WTC11 (cell line): ENCODE results near the gene CYGB. TPM values are rescaled to one million over a fixed set of nuclear protein-coding genes. Genes with fewer than 3 reads are reported as not detected.

ENCODE experiments used
- ATAC-seq: fragments of 200-7000 bp; cut with Tn5 transposase; 2 replicates; pipeline ENCODE4 v1.10.0; 2021; ENCODE audit warnings: mild to moderate bottlenecking, moderate library complexity
- CTCF ChIA-PET: fragments of 300-600 bp; sonication (Branson Sonifier 250); formaldehyde crosslinking; loops from one replicate; lab custom pipeline; 2021; ENCODE audit warnings: antibody characterized with exemption; lab: Charles Lee
- POLR2A ChIA-PET: fragments of 350-600 bp; sonication (Branson Sonifier 250); formaldehyde crosslinking; loops from one replicate; lab custom pipeline; 2021; ENCODE audit warnings: antibody characterized with exemption; lab: Charles Lee
- DNase-seq: peaks from one replicate; pipeline ENCODE4 v3.0.0; 2021; ENCODE audit warnings: low spot score
- H3K27ac Mint-ChIP-seq: 2 replicates; pipeline ENCODE4 v1.8.0; 2021; ENCODE audit warnings: mixed read lengths
- H3K27me3 Mint-ChIP-seq: 2 replicates; pipeline ENCODE4 v1.8.0; 2021; ENCODE audit warnings: low read depth, mild to moderate bottlenecking, moderate library complexity, mixed read lengths
- H3K36me3 Mint-ChIP-seq: 2 replicates; pipeline ENCODE4 v1.8.0; 2021; ENCODE audit warnings: mixed read lengths
- H3K4me1 Mint-ChIP-seq: 2 replicates; pipeline ENCODE4 v1.8.0; 2022; ENCODE audit warnings: mixed read lengths
- H3K4me3 Mint-ChIP-seq: 2 replicates; pipeline ENCODE4 v1.8.0; 2021; ENCODE audit warnings: mild to moderate bottlenecking, moderate library complexity, mixed read lengths
- H3K9me3 Mint-ChIP-seq: 2 replicates; pipeline ENCODE4 v1.8.0; 2021; ENCODE audit warnings: mixed read lengths
- GABPB1 ChIP-seq: sonication (generic); formaldehyde crosslinking; IDR thresholded peaks from 2 replicates; pipeline ENCODE4 v1.8.1; 2023; ENCODE audit warnings: mild to moderate bottlenecking, missing genetic modification reagents
- MXD4 ChIP-seq: fragments of 250-450 bp; sonication (Bioruptor Pico); IDR thresholded peaks from 2 replicates; pipeline ENCODE4 v1.8.0; 2021; ENCODE audit warnings: mild to moderate bottlenecking, moderate library complexity, borderline replicate concordance
- NFE2L1 ChIP-seq: sonication (generic); formaldehyde crosslinking; IDR thresholded peaks from 2 replicates; pipeline ENCODE4 v1.8.1; 2023; ENCODE audit warnings: missing genetic modification reagents
- NR1H2 ChIP-seq: sonication (generic); formaldehyde crosslinking; IDR thresholded peaks from 2 replicates; pipeline ENCODE4 v1.9.0; 2021; ENCODE audit warnings: mild to moderate bottlenecking, moderate library complexity, missing genetic modification reagents
- ZNF281 ChIP-seq: sonication (generic); formaldehyde crosslinking; IDR thresholded peaks from 2 replicates; pipeline ENCODE4 v1.8.0; 2023; ENCODE audit warnings: mild to moderate bottlenecking, missing genetic modification reagents
- ZNF396 ChIP-seq: fragments of 250-450 bp; sonication (Bioruptor Pico); IDR thresholded peaks from 2 replicates; pipeline ENCODE4 v1.8.0; 2021; ENCODE audit warnings: mild to moderate bottlenecking, moderate library complexity, borderline replicate concordance
- total RNA-seq: library from RNA; stranded (reverse); gene quantifications from 3 replicates; pipeline ENCODE4 v1.2.3, GENCODE V29; 2021
- TF ChIP-seq, protein P1 (sequence below): fragments of 250-450 bp; sonication (Bioruptor Pico); IDR thresholded peaks from 2 replicates; pipeline ENCODE4 v2.1.2; 2022; ENCODE audit warnings: mild to moderate bottlenecking, moderate library complexity
- TF ChIP-seq, protein P2 (sequence below): sonication (generic); formaldehyde crosslinking; IDR thresholded peaks from 2 replicates; pipeline ENCODE4 v1.8.0; 2023; ENCODE audit warnings: missing genetic modification reagents, mild to moderate bottlenecking, borderline replicate concordance
- TF ChIP-seq, protein P3 (sequence below): fragments of 200-600 bp; IDR thresholded peaks from 2 replicates; pipeline ENCODE4 v1.8.0; 2022; ENCODE audit warnings: antibody characterized with exemption

Gene CYGB
- total RNA-seq, 1 experiment from 2014 or later = 3.6 TPM

- TF ChIP-seq, protein P1, sequence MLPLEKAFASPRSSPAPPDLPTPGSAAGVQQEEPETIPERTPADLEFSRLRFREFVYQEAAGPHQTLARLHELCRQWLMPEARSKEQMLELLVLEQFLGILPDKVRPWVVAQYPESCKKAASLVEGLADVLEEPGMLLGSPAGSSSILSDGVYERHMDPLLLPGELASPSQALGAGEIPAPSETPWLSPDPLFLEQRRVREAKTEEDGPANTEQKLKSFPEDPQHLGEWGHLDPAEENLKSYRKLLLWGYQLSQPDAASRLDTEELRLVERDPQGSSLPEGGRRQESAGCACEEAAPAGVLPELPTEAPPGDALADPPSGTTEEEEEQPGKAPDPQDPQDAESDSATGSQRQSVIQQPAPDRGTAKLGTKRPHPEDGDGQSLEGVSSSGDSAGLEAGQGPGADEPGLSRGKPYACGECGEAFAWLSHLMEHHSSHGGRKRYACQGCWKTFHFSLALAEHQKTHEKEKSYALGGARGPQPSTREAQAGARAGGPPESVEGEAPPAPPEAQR (CRISPR knock-in tag) = no peak
Measured at GRCh38 chr17:76549215-76549518, 11.7 kb upstream of the CYGB start (continued).

GRCh38 chr17:76548378-76549214, 11.1 kb upstream of the CYGB start:
- Mint-ChIP-seq H3K27ac (no peak overlapping the region), H3K27me3 (no peaks in the 10 kb centered on the region)
- no peak for ATAC-seq

GRCh38 chr17:76547642-76548202, 10.2 kb upstream of the CYGB start:
- Mint-ChIP-seq H3K27me3 (no peaks in the 10 kb centered on the region), H3K27ac (no peak overlapping the region), H3K4me3 (no peak overlapping the region), H3K36me3 (no peaks in the 10 kb centered on the region), H3K4me1 (peaks cover 22% of the 10 kb centered on the region), H3K9me3 (no peaks in the 10 kb centered on the region)
- no peak for DNase-seq
- TF ChIP-seq ZNF281 (CRISPR knock-in tag) = no peak
- TF ChIP-seq NFE2L1 = no peak; the same call in 1 of the 2 replicates
- TF ChIP-seq NR1H2 (CRISPR knock-in tag) = no peak
- TF ChIP-seq, protein P2, sequence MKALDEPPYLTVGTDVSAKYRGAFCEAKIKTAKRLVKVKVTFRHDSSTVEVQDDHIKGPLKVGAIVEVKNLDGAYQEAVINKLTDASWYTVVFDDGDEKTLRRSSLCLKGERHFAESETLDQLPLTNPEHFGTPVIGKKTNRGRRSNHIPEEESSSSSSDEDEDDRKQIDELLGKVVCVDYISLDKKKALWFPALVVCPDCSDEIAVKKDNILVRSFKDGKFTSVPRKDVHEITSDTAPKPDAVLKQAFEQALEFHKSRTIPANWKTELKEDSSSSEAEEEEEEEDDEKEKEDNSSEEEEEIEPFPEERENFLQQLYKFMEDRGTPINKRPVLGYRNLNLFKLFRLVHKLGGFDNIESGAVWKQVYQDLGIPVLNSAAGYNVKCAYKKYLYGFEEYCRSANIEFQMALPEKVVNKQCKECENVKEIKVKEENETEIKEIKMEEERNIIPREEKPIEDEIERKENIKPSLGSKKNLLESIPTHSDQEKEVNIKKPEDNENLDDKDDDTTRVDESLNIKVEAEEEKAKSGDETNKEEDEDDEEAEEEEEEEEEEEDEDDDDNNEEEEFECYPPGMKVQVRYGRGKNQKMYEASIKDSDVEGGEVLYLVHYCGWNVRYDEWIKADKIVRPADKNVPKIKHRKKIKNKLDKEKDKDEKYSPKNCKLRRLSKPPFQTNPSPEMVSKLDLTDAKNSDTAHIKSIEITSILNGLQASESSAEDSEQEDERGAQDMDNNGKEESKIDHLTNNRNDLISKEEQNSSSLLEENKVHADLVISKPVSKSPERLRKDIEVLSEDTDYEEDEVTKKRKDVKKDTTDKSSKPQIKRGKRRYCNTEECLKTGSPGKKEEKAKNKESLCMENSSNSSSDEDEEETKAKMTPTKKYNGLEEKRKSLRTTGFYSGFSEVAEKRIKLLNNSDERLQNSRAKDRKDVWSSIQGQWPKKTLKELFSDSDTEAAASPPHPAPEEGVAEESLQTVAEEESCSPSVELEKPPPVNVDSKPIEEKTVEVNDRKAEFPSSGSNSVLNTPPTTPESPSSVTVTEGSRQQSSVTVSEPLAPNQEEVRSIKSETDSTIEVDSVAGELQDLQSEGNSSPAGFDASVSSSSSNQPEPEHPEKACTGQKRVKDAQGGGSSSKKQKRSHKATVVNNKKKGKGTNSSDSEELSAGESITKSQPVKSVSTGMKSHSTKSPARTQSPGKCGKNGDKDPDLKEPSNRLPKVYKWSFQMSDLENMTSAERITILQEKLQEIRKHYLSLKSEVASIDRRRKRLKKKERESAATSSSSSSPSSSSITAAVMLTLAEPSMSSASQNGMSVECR (CRISPR knock-in tag) = no peak
- ChIA-PET POLR2A (no interaction called here), CTCF (interaction anchor here (1.0 to 5.4 kb wide), 4 partner anchors 8 to 25 kb away, joined by 5 to 81 read pairs (median 6); no protein-coding TSS in a partner anchor)
- no peak for ATAC-seq

More at GRCh38 chr17:76548378-76549214, 11.1 kb upstream of the CYGB start:
- ChIA-PET CTCF (interaction anchor here (1.0 to 1.6 kb wide), 3 partner anchors 9 to 151 kb away, joined by 3 to 10 read pairs (median 6); no protein-coding TSS in a partner anchor), POLR2A (no interaction called here)
- H3K4me3 Mint-ChIP-seq = no peak overlapping the region
- no peak for DNase-seq
- TF ChIP-seq MXD4 (CRISPR knock-in tag) (no peak), GABPB1 (CRISPR knock-in tag) (peak; percentile 7; the same call in 1 of the 2 replicates)
- H3K9me3 Mint-ChIP-seq = no peaks in the 10 kb centered on the region
- H3K36me3 Mint-ChIP-seq = no peaks in the 10 kb centered on the region
- peaks cover 22% of the 10 kb centered on the region for H3K4me1 Mint-ChIP-seq

DNA sequence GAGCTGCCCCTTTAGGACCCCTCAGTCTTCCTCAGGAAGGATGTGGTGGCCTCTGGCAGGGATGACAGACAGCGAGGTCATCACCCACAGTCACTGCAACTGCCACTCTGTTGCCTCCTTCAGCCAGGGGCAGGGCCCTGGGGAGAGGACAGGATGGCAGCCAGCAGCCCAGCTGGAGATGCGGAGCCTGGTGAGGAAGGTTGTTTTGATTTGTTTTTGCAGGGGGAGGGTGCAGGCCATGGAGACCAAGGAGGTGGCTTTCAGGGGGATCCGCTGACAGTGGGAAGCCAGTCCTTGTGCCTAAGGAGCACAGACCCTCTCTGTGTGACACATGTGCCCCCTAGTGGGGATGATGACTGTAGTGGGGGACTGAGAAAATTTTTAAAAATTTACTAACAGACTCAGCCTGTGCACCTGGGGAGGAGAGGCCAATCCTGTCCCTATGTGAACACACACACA, 9.7 kb upstream of the CYGB start:
- POLR2A ChIA-PET = interaction anchor here (1.1 kb wide), 1 partner anchor 10 kb away, joined by 4 read pairs; no protein-coding TSS in a partner anchor
- H3K9me3 Mint-ChIP-seq = no peaks in the 10 kb centered on the region
- H3K27me3 Mint-ChIP-seq = peaks cover under 1% of the 10 kb centered on the region; the same call in 1 of the 2 replicates
- no peak overlapping the region for H3K27ac Mint-ChIP-seq
- peaks cover 22% of the 10 kb centered on the region for H3K4me1 Mint-ChIP-seq
- CTCF ChIA-PET = interaction anchor here (0.7 to 5.4 kb wide), 15 partner anchors 8 to 161 kb away, joined by 3 to 81 read pairs (median 4); partner anchors contain the start of gene RHBDF2
- H3K36me3 Mint-ChIP-seq = no peaks in the 10 kb centered on the region
- TF ChIP-seq, protein P3, sequence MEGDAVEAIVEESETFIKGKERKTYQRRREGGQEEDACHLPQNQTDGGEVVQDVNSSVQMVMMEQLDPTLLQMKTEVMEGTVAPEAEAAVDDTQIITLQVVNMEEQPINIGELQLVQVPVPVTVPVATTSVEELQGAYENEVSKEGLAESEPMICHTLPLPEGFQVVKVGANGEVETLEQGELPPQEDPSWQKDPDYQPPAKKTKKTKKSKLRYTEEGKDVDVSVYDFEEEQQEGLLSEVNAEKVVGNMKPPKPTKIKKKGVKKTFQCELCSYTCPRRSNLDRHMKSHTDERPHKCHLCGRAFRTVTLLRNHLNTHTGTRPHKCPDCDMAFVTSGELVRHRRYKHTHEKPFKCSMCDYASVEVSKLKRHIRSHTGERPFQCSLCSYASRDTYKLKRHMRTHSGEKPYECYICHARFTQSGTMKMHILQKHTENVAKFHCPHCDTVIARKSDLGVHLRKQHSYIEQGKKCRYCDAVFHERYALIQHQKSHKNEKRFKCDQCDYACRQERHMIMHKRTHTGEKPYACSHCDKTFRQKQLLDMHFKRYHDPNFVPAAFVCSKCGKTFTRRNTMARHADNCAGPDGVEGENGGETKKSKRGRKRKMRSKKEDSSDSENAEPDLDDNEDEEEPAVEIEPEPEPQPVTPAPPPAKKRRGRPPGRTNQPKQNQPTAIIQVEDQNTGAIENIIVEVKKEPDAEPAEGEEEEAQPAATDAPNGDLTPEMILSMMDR = peak; percentile 48
- no peak for TF ChIP-seq ZNF396 (CRISPR knock-in tag)
- DNase-seq (peak; percentile 67), ATAC-seq (peak; percentile 76)
- H3K4me3 Mint-ChIP-seq = no peak overlapping the region
